IMR-90 (cell line): ENCODE measurements around the gene VEGFC. TPM values are rescaled to one million over a fixed set of nuclear protein-coding genes. Genes with fewer than 3 reads are reported as not detected.
A peak's percentile ranks its signal among the peaks of the same experiment; 100 is the strongest.

Experiments
- ATAC-seq: fragments of 200-7000 bp; cut with Tn5 transposase; 2 replicates; pipeline ENCODE4 v1.9.1; 2020; ENCODE audit warnings: low read depth, mild to moderate bottlenecking, moderate library complexity
- BruUV-seq: library from RNA; stranded (reverse); fragments of 400-500 nt; replicated peaks from 2 replicates; lab custom pipeline; 2021; lab: Mats Ljungman, UMichigan
- CTCF ChIA-PET: fragments of 300-600 bp; formaldehyde crosslinking; extraction: SDS; loops from one replicate; lab custom pipeline; 2021; ENCODE audit warnings: antibody characterized with exemption; lab: Yijun Ruan, JAX
- POLR2A ChIA-PET: fragments of 300-600 bp; sonication (Branson Sonifier 250); formaldehyde crosslinking; loops from one replicate; lab custom pipeline; 2022; ENCODE audit warnings: antibody characterized with exemption; ENCODE audit not compliant: unreplicated experiment; lab: Charles Lee
- DNase-seq: peaks from one replicate; pipeline ENCODE4 v3.0.0; 2013
- H2AFZ ChIP-seq: replicated peaks from 2 replicates; pipeline ENCODE3; 2013; ENCODE audit warnings: low read length, mild to moderate bottlenecking; ENCODE audit not compliant: poor library complexity
- H2AK5ac ChIP-seq: 2 replicates; pipeline ENCODE4 v1.6.1; 2013; ENCODE audit warnings: low read depth, low read length, inconsistent platforms
- H2AK9ac ChIP-seq: replicated peaks from 2 replicates; pipeline ENCODE3; 2013; ENCODE audit warnings: mild to moderate bottlenecking, low read depth, low read length, moderate library complexity; ENCODE audit not compliant: poor library complexity
- H2BK120ac ChIP-seq: 2 replicates; pipeline ENCODE4 v1.6.1; 2013; ENCODE audit warnings: low read depth, low read length, inconsistent platforms
- H2BK15ac ChIP-seq: 3 replicates; pipeline ENCODE4 v1.6.1; 2013; ENCODE audit warnings: low read depth, low read length, inconsistent platforms
- H2BK20ac ChIP-seq: 2 replicates; pipeline ENCODE4 v1.6.1; 2013; ENCODE audit warnings: low read depth, mild to moderate bottlenecking, inconsistent platforms, low read length, moderate library complexity
- H2BK5ac ChIP-seq: 2 replicates; pipeline ENCODE4 v1.6.1; 2013; ENCODE audit warnings: mild to moderate bottlenecking, low read depth, low read length, inconsistent platforms; ENCODE audit not compliant: poor library complexity, severe bottlenecking
- H3K14ac ChIP-seq: replicated peaks from 2 replicates; pipeline ENCODE4 v1.6.1; 2013; ENCODE audit warnings: low read depth, low read length, inconsistent platforms
- H3K18ac ChIP-seq: 2 replicates; pipeline ENCODE4 v1.6.1; 2013; ENCODE audit warnings: low read depth, low read length, control low read depth
- H3K23ac ChIP-seq: 2 replicates; pipeline ENCODE4 v1.6.1; 2013; ENCODE audit warnings: low read depth, low read length, inconsistent platforms
- H3K27ac ChIP-seq: 2 replicates; pipeline ENCODE4 v1.5.1; 2013; ENCODE audit warnings: mild to moderate bottlenecking, control low read depth, low read length; ENCODE audit not compliant: insufficient read depth
- H3K27me3 ChIP-seq: 2 replicates; pipeline ENCODE4 v1.6.1; 2013; ENCODE audit warnings: low read length; ENCODE audit not compliant: control insufficient read depth, insufficient read depth
- H3K36me3 ChIP-seq: 2 replicates; pipeline ENCODE4 v1.6.1; 2013; ENCODE audit warnings: low read length, mixed read lengths; ENCODE audit not compliant: control insufficient read depth, insufficient read depth
- H3K4ac ChIP-seq: 2 replicates; pipeline ENCODE4 v1.6.1; 2013; ENCODE audit warnings: low read depth, low read length, inconsistent platforms
- H3K4me1 ChIP-seq: 2 replicates; pipeline ENCODE4 v1.6.1; 2013; ENCODE audit warnings: low read length, mixed read lengths; ENCODE audit not compliant: control insufficient read depth, insufficient read depth
- H3K4me2 ChIP-seq: 2 replicates; pipeline ENCODE4 v1.6.1; 2013; ENCODE audit warnings: low read depth, mild to moderate bottlenecking, control low read depth, low read length, moderate library complexity
- H3K4me3 ChIP-seq: 2 replicates; pipeline ENCODE4 v1.5.1; 2013; ENCODE audit warnings: low read depth, mild to moderate bottlenecking, control low read depth, low read length, moderate library complexity; ENCODE audit not compliant: insufficient read depth
- H3K56ac ChIP-seq: 2 replicates; pipeline ENCODE4 v1.6.1; 2013; ENCODE audit warnings: low read length, inconsistent platforms; ENCODE audit not compliant: insufficient read depth; ENCODE audit errors: extremely low read depth
- H3K79me1 ChIP-seq, 2 experiments: 2 replicates each; pipeline ENCODE4 v1.6.1; 2013; ENCODE audit warnings: low read length in 2 of 2, inconsistent platforms in 1 of 2, low read depth in 1 of 2
- H3K9ac ChIP-seq: 2 replicates; pipeline ENCODE4 v1.6.1; 2013; ENCODE audit warnings: low read depth, low read length, control low read depth
- H3K9me1 ChIP-seq: 2 replicates; pipeline ENCODE4 v1.6.1; 2013; ENCODE audit warnings: low read length, inconsistent platforms; ENCODE audit not compliant: insufficient read depth
- H3K9me3 ChIP-seq: 2 replicates; pipeline ENCODE4 v1.6.1; 2013; ENCODE audit warnings: low read length; ENCODE audit not compliant: control insufficient read depth, insufficient read depth
- H4K20me1 ChIP-seq: 2 replicates; pipeline ENCODE4 v1.6.1; 2013; ENCODE audit warnings: low read length, inconsistent platforms; ENCODE audit not compliant: insufficient read depth
- H4K5ac ChIP-seq: 2 replicates; pipeline ENCODE4 v1.6.1; 2013; ENCODE audit warnings: mild to moderate bottlenecking, low read depth, low read length, control low read depth
- H4K8ac ChIP-seq, 2 experiments: 2 replicates each; pipeline ENCODE4 v1.6.1; 2013; ENCODE audit warnings: low read depth in 2 of 2, low read length in 2 of 2, control low read depth in 1 of 2, inconsistent platforms in 1 of 2
- H4K91ac ChIP-seq: 2 replicates; pipeline ENCODE4 v1.6.1; 2013; ENCODE audit warnings: low read depth, low read length, inconsistent platforms; ENCODE audit not compliant: insufficient read depth
- POLR2A ChIP-seq: IDR thresholded peaks from 2 replicates; pipeline ENCODE4 v1.6.1; 2012; ENCODE audit warnings: mild to moderate bottlenecking, low read depth, low read length
- WGBS, 2 experiments: methylation state at CpG; one replicate each; pipeline versions ENCODE4 v1.1.5 to v1.1.7; 2013; ENCODE audit warnings: missing lambda C conversion rate in 2 of 2; ENCODE audit not compliant: insufficient read length in 1 of 2; ENCODE audit errors: extremely low coverage in 2 of 2; 5-methylcytosine and 5-hydroxymethylcytosine counted together
- dilution Hi-C: fragments of 300-500 bp; cut with HindIII; formaldehyde crosslinking; loops from one replicate; pipeline ENCODE4 v1.14.3; 2018; ENCODE audit warnings: low sequenced_read_pairs; ENCODE audit not compliant: unreplicated experiment
- in situ Hi-C: fragments of 300-500 bp; cut with MboI; formaldehyde crosslinking; loops from 3 replicates; pipeline ENCODE4 v1.14.3; 2019; ENCODE audit warnings: low sequenced_read_pairs, inconsistent platforms, mixed read lengths
- intact Hi-C: fragments of 100-400 bp; cut with micrococcal nuclease; formaldehyde crosslinking; loops from 2 replicates; pipeline ENCODE4 v1.10.0; 2022
- polyA plus RNA-seq, 3 experiments: library from polyadenylated mRNA; depleted of rRNA; stranded (reverse); fragments of >200 nt; gene quantifications; 2 replicates each; pipeline ENCODE4 v1.2.3, GENCODE V29; 2012; ENCODE audit warnings: low replicate concordance in 1 of 3
- total RNA-seq: library from RNA; depleted of rRNA; stranded (reverse); fragments of >200 nt; gene quantifications from 2 replicates; pipeline ENCODE4 v1.2.3, GENCODE V29; 2012
- TF ChIP-seq, protein P1 (sequence below): conservative IDR thresholded peaks from 2 replicates; pipeline ENCODE4 v1.5.1; 2012; ENCODE audit warnings: mild to moderate bottlenecking, low read depth, low read length, improper control_type of control experiment

Gene VEGFC
- total and polyA plus RNA-seq, 2 of the 4 experiments (the other 2 are of a cell fraction) = 22.9 to 49.7 TPM

DNA sequence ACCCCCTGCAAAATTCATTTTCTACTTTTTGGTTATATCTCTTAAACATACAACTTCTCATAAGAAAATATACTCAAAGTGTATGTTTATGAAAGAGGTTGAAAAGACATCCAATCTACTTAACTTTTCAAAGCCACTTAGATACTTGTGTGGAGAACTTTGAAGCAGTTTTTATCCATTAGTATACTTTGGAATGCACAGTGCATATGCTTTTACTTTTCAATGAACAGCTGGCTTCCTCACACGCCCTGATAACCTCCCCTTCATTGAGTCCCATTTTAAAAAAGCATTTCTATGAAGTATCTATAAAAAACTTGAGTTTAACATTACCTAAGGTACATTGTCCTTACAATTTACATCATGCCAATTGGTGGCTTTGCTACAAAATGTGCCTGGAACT is 73.8 kb downstream of the VEGFC start:
- no peak for TF ChIP-seq POLR2A
- TF ChIP-seq, protein P1, sequence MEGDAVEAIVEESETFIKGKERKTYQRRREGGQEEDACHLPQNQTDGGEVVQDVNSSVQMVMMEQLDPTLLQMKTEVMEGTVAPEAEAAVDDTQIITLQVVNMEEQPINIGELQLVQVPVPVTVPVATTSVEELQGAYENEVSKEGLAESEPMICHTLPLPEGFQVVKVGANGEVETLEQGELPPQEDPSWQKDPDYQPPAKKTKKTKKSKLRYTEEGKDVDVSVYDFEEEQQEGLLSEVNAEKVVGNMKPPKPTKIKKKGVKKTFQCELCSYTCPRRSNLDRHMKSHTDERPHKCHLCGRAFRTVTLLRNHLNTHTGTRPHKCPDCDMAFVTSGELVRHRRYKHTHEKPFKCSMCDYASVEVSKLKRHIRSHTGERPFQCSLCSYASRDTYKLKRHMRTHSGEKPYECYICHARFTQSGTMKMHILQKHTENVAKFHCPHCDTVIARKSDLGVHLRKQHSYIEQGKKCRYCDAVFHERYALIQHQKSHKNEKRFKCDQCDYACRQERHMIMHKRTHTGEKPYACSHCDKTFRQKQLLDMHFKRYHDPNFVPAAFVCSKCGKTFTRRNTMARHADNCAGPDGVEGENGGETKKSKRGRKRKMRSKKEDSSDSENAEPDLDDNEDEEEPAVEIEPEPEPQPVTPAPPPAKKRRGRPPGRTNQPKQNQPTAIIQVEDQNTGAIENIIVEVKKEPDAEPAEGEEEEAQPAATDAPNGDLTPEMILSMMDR = no peak
- H3K79me1 ChIP-seq = peaks cover 5 to 40% of the 10 kb centered on the region in 2 experiments
- no peaks in the 10 kb centered on the region for H3K9me3 ChIP-seq
- WGBS, 2 experiments = no CpG with 5 or more reads among the region's 1 CpG
- no peak overlapping the region for H2BK5ac ChIP-seq
- H4K20me1 ChIP-seq = peaks cover 3% of the 10 kb centered on the region; the same call in 1 of the 2 replicates
- no TSS peak for BruUV-seq
- no peak overlapping the region for H2BK120ac ChIP-seq
- 0 out of 2 replicates have a peak, but pooled peaks cover 6% of the 10 kb centered on the region for H3K9me1 ChIP-seq
- no peak overlapping the region for H3K18ac ChIP-seq
- POLR2A ChIA-PET = no interaction called here
- no peak overlapping the region for H4K8ac ChIP-seq
- H4K91ac ChIP-seq = no peak overlapping the region
- no peak overlapping the region for H3K4ac ChIP-seq
- no peak overlapping the region for H3K9ac ChIP-seq
- no peak overlapping the region for H2AK9ac ChIP-seq
- no peak overlapping the region; the same call in 1 of the 2 replicates for H3K4me2 ChIP-seq
- intact Hi-C loops = no loop called here
- no peak overlapping the region for H2AK5ac ChIP-seq
- no peak overlapping the region for H2AFZ ChIP-seq
- ATAC-seq = peak; percentile 74
- no peak overlapping the region for H3K4me3 ChIP-seq
- CTCF ChIA-PET = interaction anchor here (0.7 to 0.8 kb wide), 2 partner anchors 328 to 594 kb away, joined by 3 to 5 read pairs; no protein-coding TSS in a partner anchor
- H3K23ac ChIP-seq = no peak overlapping the region
- no peak overlapping the region for H4K5ac ChIP-seq
- no peak overlapping the region for H3K27ac ChIP-seq
- H2BK20ac ChIP-seq = no peak overlapping the region
- in situ Hi-C loops = no loop called here
- H2BK15ac ChIP-seq = no peak overlapping the region
- DNase-seq = peak; percentile 44
- H3K4me1 ChIP-seq = no peaks in the 10 kb centered on the region
- H3K14ac ChIP-seq = no peak overlapping the region
- dilution Hi-C loops = no loop called here
- H3K36me3 ChIP-seq = peaks cover 2% of the 10 kb centered on the region; the same call in 1 of the 2 replicates
- no peaks in the 10 kb centered on the region for H3K27me3 ChIP-seq
- no peak overlapping the region for H3K56ac ChIP-seq
